Right atrium auricular region (tissue), 2 donors: ENCODE results near the gene CRY2. TPM values are rescaled to one million over a fixed set of nuclear protein-coding genes. Genes with fewer than 3 reads are reported as not detected.
"Not testable (repeated sequence)": the region's sequence is repeated elsewhere in the genome, so short reads cannot be mapped to it uniquely, and the experiment has no call there.

Experiments used
- DNase-seq: peaks from one replicate; pipeline ENCODE4 v3.0.0-alpha.2; 2019; ENCODE audit warnings: low spot score
- H3K27ac ChIP-seq, 2 donors: fragments of 200-600 bp; sonication (generic); 1 replicate in 1 of 2; 2 replicates in 1 of 2; pipeline ENCODE4 v1.5.1; 2016 to 2019
- H3K27me3 ChIP-seq, 2 donors: fragments of 200-600 bp; sonication (generic); one replicate each; pipeline versions ENCODE4 v1.5.1 to v1.6.0; 2017 to 2019
- H3K36me3 ChIP-seq: fragments of 200-600 bp; sonication (generic); one replicate; pipeline ENCODE4 v1.5.1; 2016
- H3K4me1 ChIP-seq, 2 donors: fragments of 200-600 bp; sonication (generic); one replicate each; pipeline versions ENCODE4 v1.5.1 to v1.6.0; 2017 to 2019
- H3K4me3 ChIP-seq, 2 donors: fragments of 200-600 bp; sonication (generic); 1 replicate in 1 of 2; 2 replicates in 1 of 2; pipeline ENCODE4 v1.5.1; 2017 to 2019; ENCODE audit warnings: mild to moderate bottlenecking in 1 of 2, moderate library complexity in 1 of 2
- H3K9me3 ChIP-seq, 2 donors: fragments of 200-600 bp; sonication (generic); one replicate each; pipeline ENCODE4 v1.5.1; 2019
- total RNA-seq, 2 donors: library from RNA; depleted of rRNA; stranded (reverse); fragments of >200 nt; gene quantifications; one replicate each; pipeline ENCODE4 v1.1.0, GENCODE V29; 2016
- TF ChIP-seq, protein P1 (sequence below), 2 donors: fragments of 200-600 bp; sonication (generic); IDR thresholded peaks; one replicate each; pipeline ENCODE4 v1.5.1; 2019; ENCODE audit warnings: antibody characterized with exemption in 2 of 2

CRY2 gene
- total RNA-seq, 2 donors from 2014 or later = 43.0 to 62.9 TPM

DNA sequence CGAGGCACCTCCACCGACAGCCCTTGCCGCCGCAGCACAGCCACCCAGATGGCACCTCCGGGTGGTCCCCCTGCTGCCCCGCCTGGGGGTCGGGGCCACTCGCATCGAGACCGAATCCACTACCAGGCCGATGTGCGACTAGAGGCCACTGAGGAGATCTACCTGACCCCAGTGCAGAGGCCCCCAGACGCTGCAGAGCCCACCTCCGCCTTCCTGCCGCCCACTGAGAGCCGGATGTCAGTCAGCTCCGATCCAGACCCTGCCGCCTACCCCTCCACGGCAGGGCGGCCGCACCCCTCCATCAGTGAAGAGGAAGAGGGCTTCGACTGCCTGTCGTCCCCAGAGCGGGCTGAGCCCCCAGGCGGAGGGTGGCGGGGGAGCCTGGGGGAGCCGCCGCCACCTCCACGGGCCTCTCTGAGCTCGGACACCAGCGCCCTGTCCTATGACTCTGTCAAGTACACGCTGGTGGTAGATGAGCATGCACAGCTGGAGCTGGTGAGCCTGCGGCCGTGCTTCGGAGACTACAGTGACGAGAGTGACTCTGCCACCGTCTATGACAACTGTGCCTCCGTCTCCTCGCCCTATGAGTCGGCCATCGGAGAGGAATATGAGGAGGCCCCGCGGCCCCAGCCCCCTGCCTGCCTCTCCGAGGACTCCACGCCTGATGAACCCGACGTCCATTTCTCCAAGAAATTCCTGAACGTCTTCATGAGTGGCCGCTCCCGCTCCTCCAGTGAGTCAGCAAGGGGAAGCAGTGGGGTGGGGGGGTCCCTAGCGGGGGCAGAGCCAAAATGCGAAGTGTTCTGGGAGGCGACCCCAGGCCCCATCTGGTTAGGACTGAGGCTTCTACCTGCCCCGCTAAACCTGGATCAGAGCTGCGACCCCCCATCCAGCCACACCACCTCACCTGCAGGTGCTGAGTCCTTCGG lies 55.4 kb downstream of the CRY2 start:
- H3K4me3 ChIP-seq = no peak overlapping the region
- DNase-seq = no peak
- no peak overlapping the region for H3K27ac ChIP-seq
- no peaks in the 10 kb centered on the region for H3K36me3 ChIP-seq
- no peaks in the 10 kb centered on the region for H3K27me3 ChIP-seq
- H3K9me3 ChIP-seq = no peaks in the 10 kb centered on the region
- TF ChIP-seq, protein P1, sequence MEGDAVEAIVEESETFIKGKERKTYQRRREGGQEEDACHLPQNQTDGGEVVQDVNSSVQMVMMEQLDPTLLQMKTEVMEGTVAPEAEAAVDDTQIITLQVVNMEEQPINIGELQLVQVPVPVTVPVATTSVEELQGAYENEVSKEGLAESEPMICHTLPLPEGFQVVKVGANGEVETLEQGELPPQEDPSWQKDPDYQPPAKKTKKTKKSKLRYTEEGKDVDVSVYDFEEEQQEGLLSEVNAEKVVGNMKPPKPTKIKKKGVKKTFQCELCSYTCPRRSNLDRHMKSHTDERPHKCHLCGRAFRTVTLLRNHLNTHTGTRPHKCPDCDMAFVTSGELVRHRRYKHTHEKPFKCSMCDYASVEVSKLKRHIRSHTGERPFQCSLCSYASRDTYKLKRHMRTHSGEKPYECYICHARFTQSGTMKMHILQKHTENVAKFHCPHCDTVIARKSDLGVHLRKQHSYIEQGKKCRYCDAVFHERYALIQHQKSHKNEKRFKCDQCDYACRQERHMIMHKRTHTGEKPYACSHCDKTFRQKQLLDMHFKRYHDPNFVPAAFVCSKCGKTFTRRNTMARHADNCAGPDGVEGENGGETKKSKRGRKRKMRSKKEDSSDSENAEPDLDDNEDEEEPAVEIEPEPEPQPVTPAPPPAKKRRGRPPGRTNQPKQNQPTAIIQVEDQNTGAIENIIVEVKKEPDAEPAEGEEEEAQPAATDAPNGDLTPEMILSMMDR (IDR thresholded peaks at IDR 0.05) = no peak
- H3K4me1 ChIP-seq = peaks cover 0 to 25% of the 10 kb centered on the region in 2 donors

- no peak for DNase-seq
- TF ChIP-seq, protein P1 (IDR thresholded peaks at IDR 0.05) = no peak
- H3K9me3 ChIP-seq = no peaks in the 10 kb centered on the region
- H3K4me1 ChIP-seq = peaks cover 0 to 17% of the 10 kb centered on the region in 2 donors
- peaks cover under 1% of the 10 kb centered on the region for H3K36me3 ChIP-seq
- no peak overlapping the region for H3K27ac ChIP-seq
- no peak overlapping the region for H3K4me3 ChIP-seq
- no peaks in the 10 kb centered on the region for H3K27me3 ChIP-seq
These were observed 57.1 kb downstream of the CRY2 start for GRCh38 chr11:45904309-45904915.

DNA sequence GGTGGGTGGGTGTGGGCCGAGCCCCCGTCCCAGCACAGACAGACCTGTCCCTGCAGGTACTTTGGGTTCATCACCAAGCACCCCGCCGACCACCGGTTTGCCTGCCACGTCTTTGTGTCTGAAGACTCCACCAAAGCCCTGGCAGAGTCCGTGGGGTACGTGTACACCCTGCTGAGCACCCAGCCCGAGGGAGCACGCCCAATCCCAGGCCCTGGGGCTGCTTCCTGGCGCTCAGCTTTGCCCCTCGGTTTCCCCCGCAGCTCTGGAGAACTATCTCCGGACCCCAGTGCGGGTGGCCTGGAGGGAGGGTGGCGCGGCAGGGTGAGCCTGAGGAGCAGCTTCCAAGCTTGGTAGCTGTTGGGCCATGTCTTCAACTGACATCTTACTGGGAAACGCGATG lies 57.8 kb downstream of the CRY2 start:
- DNase-seq = no peak
- peaks cover 6% of the 10 kb centered on the region for H3K36me3 ChIP-seq
- H3K9me3 ChIP-seq = no peaks in the 10 kb centered on the region
- no peak overlapping the region for H3K27ac ChIP-seq
- TF ChIP-seq, protein P1 (IDR thresholded peaks at IDR 0.05) = no peak
- H3K4me3 ChIP-seq = no peak overlapping the region
- no peaks in the 10 kb centered on the region for H3K27me3 ChIP-seq
- H3K4me1 ChIP-seq = peaks cover 0 to 13% of the 10 kb centered on the region in 2 donors

GRCh38 chr11:45905576-45905975 lies 58.3 kb downstream of the CRY2 start:
- not testable (repeated sequence) for H3K4me3 ChIP-seq, H3K27me3 ChIP-seq, H3K27ac ChIP-seq, H3K4me1 ChIP-seq, DNase-seq, H3K9me3 ChIP-seq
- peaks cover 11% of the 10 kb centered on the region for H3K36me3 ChIP-seq

GRCh38 chr11:45906096-45906682 lies 58.9 kb downstream of the CRY2 start:
- Histone ChIP-seq H3K27ac (no peak overlapping the region), H3K4me3 (no peak overlapping the region), H3K4me1 (peaks cover 0 to 3% of the 10 kb centered on the region in 2 donors), H3K9me3 (no peaks in the 10 kb centered on the region), H3K27me3 (no peaks in the 10 kb centered on the region), H3K36me3 (peaks cover 17% of the 10 kb centered on the region)
- DNase-seq = no peak
- TF ChIP-seq, protein P1 (IDR thresholded peaks at IDR 0.05) = no peak
